SJSA1 (cell line): ENCODE measurements around the gene KRTAP12-2. TPM values are rescaled to one million over a fixed set of nuclear protein-coding genes. Genes with fewer than 3 reads are reported as not detected.

ENCODE experiments used
- DNase-seq, 2 experiments: peaks; one replicate each; pipeline ENCODE4 v3.0.0-alpha.2; 2015 to 2020; ENCODE audit warnings: low spot score in 2 of 2, low read depth in 1 of 2
- H3K27ac ChIP-seq: fragments of 250-450 bp; sonication (Bioruptor Pico); 2 replicates; pipeline ENCODE4 v1.5.1; 2020; ENCODE audit warnings: mild to moderate bottlenecking, moderate library complexity
- H3K27me3 ChIP-seq: fragments of 250-450 bp; sonication (Bioruptor Pico); replicated peaks from 2 replicates; pipeline ENCODE4 v1.5.1; 2020; ENCODE audit warnings: mild to moderate bottlenecking, moderate library complexity
- H3K36me3 ChIP-seq: fragments of 250-450 bp; sonication (Bioruptor Pico); 2 replicates; pipeline ENCODE4 v1.5.1; 2020; ENCODE audit warnings: mild to moderate bottlenecking
- H3K4me1 ChIP-seq: fragments of 250-450 bp; sonication (Bioruptor Pico); replicated peaks from 2 replicates; pipeline ENCODE4 v1.6.1; 2021; ENCODE audit warnings: mild to moderate bottlenecking
- H3K4me3 ChIP-seq: fragments of 250-450 bp; sonication (Bioruptor Pico); 2 replicates; pipeline ENCODE4 v1.5.1; 2020; ENCODE audit warnings: mild to moderate bottlenecking
- H3K9me3 ChIP-seq: fragments of 250-450 bp; sonication (Bioruptor Pico); replicated peaks from 2 replicates; pipeline ENCODE4 v1.5.1; 2020; ENCODE audit warnings: mild to moderate bottlenecking
- total RNA-seq: library from RNA; depleted of rRNA; stranded (reverse); fragments of >200 nt; shearing (Covaris generic); gene quantifications from 2 replicates; pipeline ENCODE4 v1.2.3, GENCODE V29; 2014

KRTAP12-2 gene
- total RNA-seq, 1 experiment from 2014 or later, result not detected

GRCh38 chr21:44657635-44658540, 8.8 kb downstream of the KRTAP12-2 start, which contains the start of gene KRTAP12-3:
KRTAP12-3 (plus strand) TSS chr21:44657932; CDS start chr21:44657980, 48 bp downstream.
- 0 out of 2 replicates have a peak, but pooled peaks cover 4% of the 10 kb centered on the region for H3K9me3 ChIP-seq
- no peak for DNase-seq
- H3K27ac ChIP-seq, result no peak within 1 kb of the TSS
- no peaks in the 10 kb centered on the region; the same call in 1 of the 2 replicates for H3K4me1 ChIP-seq
- H3K36me3 ChIP-seq, result no peaks in the 10 kb centered on the region
- no peak within 1 kb of the TSS for H3K4me3 ChIP-seq
- no peaks in the 10 kb centered on the region; the same call in 1 of the 2 replicates for H3K27me3 ChIP-seq

- Histone ChIP-seq H3K4me3 (no peak overlapping the region), H3K27me3 (no peaks in the 10 kb centered on the region; the same call in none of the 2 replicates), H3K27ac (no peak overlapping the region), H3K36me3 (no peaks in the 10 kb centered on the region), H3K4me1 (no peaks in the 10 kb centered on the region; the same call in 1 of the 2 replicates), H3K9me3 (0 out of 2 replicates have a peak, but pooled peaks cover 4% of the 10 kb centered on the region)
- DNase-seq, result no peak
Measured at GRCh38 chr21:44656868-44657267, 9.9 kb downstream of the KRTAP12-2 start.

- Histone ChIP-seq H3K27ac (no peak within 1 kb of the TSS), H3K27me3 (no peaks in the 10 kb centered on the region; the same call in none of the 2 replicates), H3K9me3 (0 out of 2 replicates have a peak, but pooled peaks cover 4% of the 10 kb centered on the region), H3K4me3 (no peak within 1 kb of the TSS), H3K4me1 (no peaks in the 10 kb centered on the region; the same call in 1 of the 2 replicates), H3K36me3 (no peaks in the 10 kb centered on the region)
- no peak for DNase-seq
Measured at GRCh38 chr21:44654576-44655175, 12.1 kb downstream of the KRTAP12-2 start, which contains the start of gene KRTAP12-4. KRTAP12-4 (minus strand) TSS chr21:44654659; CDS start chr21:44654614, 45 bp downstream.

- Histone ChIP-seq H3K27ac (no peak overlapping the region), H3K36me3 (no peaks in the 10 kb centered on the region), H3K4me3 (no peak overlapping the region), H3K4me1 (no peaks in the 10 kb centered on the region; the same call in 1 of the 2 replicates), H3K9me3 (peaks cover 4% of the 10 kb centered on the region; the same call in 1 of the 2 replicates), H3K27me3 (peaks cover 2% of the 10 kb centered on the region)
- DNase-seq, result no peak
Measured at GRCh38 chr21:44653656-44654575, 12.8 kb downstream of the KRTAP12-2 start.

- Histone ChIP-seq H3K9me3 (peaks cover 4% of the 10 kb centered on the region; the same call in 1 of the 2 replicates), H3K36me3 (no peaks in the 10 kb centered on the region), H3K4me1 (no peaks in the 10 kb centered on the region; the same call in 1 of the 2 replicates), H3K27ac (no peak overlapping the region), H3K27me3 (peaks cover 6% of the 10 kb centered on the region), H3K4me3 (no peak overlapping the region)
- no peak for DNase-seq
Measured at GRCh38 chr21:44653123-44653522, 13.6 kb downstream of the KRTAP12-2 start.

GRCh38 chr21:44650973-44651675, 15.6 kb downstream of the KRTAP12-2 start:
- DNase-seq, result no peak
- Histone ChIP-seq H3K36me3 (no peaks in the 10 kb centered on the region), H3K4me3 (no peak overlapping the region), H3K27ac (no peak overlapping the region), H3K27me3 (peaks cover 8% of the 10 kb centered on the region; the same call in 1 of the 2 replicates), H3K9me3 (no peaks in the 10 kb centered on the region; the same call in 1 of the 2 replicates), H3K4me1 (no peaks in the 10 kb centered on the region)

- H3K27ac ChIP-seq, result no peak overlapping the region
- no peaks in the 10 kb centered on the region for H3K36me3 ChIP-seq
- H3K9me3 ChIP-seq, result no peaks in the 10 kb centered on the region; the same call in 1 of the 2 replicates
- H3K27me3 ChIP-seq, result peaks cover 8% of the 10 kb centered on the region; the same call in 1 of the 2 replicates
- DNase-seq, result no peak
- no peak overlapping the region for H3K4me3 ChIP-seq
- H3K4me1 ChIP-seq, result no peaks in the 10 kb centered on the region
Measured at GRCh38 chr21:44650265-44650972, 16.3 kb downstream of the KRTAP12-2 start.

GRCh38 chr21:44649521-44650100, 17.1 kb downstream of the KRTAP12-2 start:
- H3K27me3 ChIP-seq, result peaks cover 8% of the 10 kb centered on the region; the same call in 1 of the 2 replicates

GRCh38 chr21:44648557-44649311, 18.0 kb downstream of the KRTAP12-2 start:
- H3K27ac ChIP-seq, result no peak overlapping the region
- H3K9me3 ChIP-seq, result no peaks in the 10 kb centered on the region; the same call in 1 of the 2 replicates
- DNase-seq, result no peak
- H3K36me3 ChIP-seq, result no peaks in the 10 kb centered on the region
- H3K4me3 ChIP-seq, result no peak overlapping the region
- no peaks in the 10 kb centered on the region for H3K4me1 ChIP-seq
- peaks cover 8% of the 10 kb centered on the region; the same call in 1 of the 2 replicates for H3K27me3 ChIP-seq

More at GRCh38 chr21:44649521-44650100, 17.1 kb downstream of the KRTAP12-2 start:
- Histone ChIP-seq H3K36me3 (no peaks in the 10 kb centered on the region), H3K9me3 (no peaks in the 10 kb centered on the region; the same call in 1 of the 2 replicates), H3K4me3 (no peak overlapping the region), H3K4me1 (no peaks in the 10 kb centered on the region), H3K27ac (no peak overlapping the region)
- no peak for DNase-seq

GRCh38 chr21:44647222-44647552, 19.5 kb downstream of the KRTAP12-2 start:
- H3K4me3 ChIP-seq, result no peak overlapping the region
- H3K27ac ChIP-seq, result no peak overlapping the region
- 0 out of 2 replicates have a peak, but pooled peaks cover 8% of the 10 kb centered on the region for H3K27me3 ChIP-seq
- no peaks in the 10 kb centered on the region for H3K36me3 ChIP-seq
- no peak for DNase-seq
- no peaks in the 10 kb centered on the region for H3K4me1 ChIP-seq
- no peaks in the 10 kb centered on the region; the same call in 1 of the 2 replicates for H3K9me3 ChIP-seq
